PFSK-1 (cell line): ENCODE measurements around the gene GRM4.

Source experiments
- FOXP2 ChIP-seq: optimal IDR thresholded peaks from 2 replicates; pipeline ENCODE3; 2011; ENCODE audit warnings: borderline replicate concordance, control low read depth, inconsistent platforms; ENCODE audit not compliant: insufficient read depth; ENCODE audit errors: extremely low read length, extremely low read depth
- POLR2AphosphoS5 ChIP-seq: IDR thresholded peaks from 2 replicates; pipeline ENCODE4 v1.6.1; 2012; ENCODE audit warnings: low read depth, mild to moderate bottlenecking, control low read depth, low read length, moderate library complexity
- SIN3A ChIP-seq: IDR thresholded peaks from 2 replicates; pipeline ENCODE4 v1.6.1; 2012; ENCODE audit warnings: mild to moderate bottlenecking, low read length, moderate library complexity, borderline replicate concordance; ENCODE audit not compliant: insufficient read depth
- TAF1 ChIP-seq: IDR thresholded peaks from 2 replicates; pipeline ENCODE4 v1.6.1; 2012; ENCODE audit warnings: low read length, control low read depth, borderline replicate concordance; ENCODE audit not compliant: insufficient read depth
- TF ChIP-seq, protein P1 (sequence below), 2 experiments: IDR thresholded peaks; 2 replicates each; pipeline versions ENCODE4 v1.6.1 to v1.8.0; 2011 to 2012; ENCODE audit warnings: low read depth in 2 of 2, low read length in 2 of 2, control low read depth in 1 of 2, inconsistent platforms in 1 of 2, mild to moderate bottlenecking in 1 of 2, moderate library complexity in 1 of 2; ENCODE audit not compliant: insufficient read depth in 1 of 2

The GRM4 gene

DNA sequence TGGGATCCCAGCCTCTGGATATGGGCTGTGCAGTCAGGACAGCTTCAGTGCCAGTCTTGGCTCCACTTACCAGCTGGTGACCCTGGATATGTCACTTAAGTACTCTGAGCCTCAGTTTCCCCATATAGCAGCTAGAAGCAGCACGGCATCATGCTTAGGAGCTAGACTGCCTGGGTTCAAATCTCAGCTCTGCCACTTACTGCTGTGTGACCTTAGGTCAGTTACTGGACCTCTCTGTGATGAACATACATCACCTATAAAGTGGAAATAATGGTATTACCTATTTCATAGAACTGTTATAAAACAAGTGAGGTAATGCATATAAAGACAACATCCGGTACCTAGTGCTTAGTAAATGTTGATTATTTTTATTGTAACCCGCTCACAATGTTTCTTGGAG is 83.7 kb downstream of the GRM4 start:
- TF ChIP-seq TAF1: no peak
- TF ChIP-seq FOXP2: no peak
- TF ChIP-seq, protein P1, sequence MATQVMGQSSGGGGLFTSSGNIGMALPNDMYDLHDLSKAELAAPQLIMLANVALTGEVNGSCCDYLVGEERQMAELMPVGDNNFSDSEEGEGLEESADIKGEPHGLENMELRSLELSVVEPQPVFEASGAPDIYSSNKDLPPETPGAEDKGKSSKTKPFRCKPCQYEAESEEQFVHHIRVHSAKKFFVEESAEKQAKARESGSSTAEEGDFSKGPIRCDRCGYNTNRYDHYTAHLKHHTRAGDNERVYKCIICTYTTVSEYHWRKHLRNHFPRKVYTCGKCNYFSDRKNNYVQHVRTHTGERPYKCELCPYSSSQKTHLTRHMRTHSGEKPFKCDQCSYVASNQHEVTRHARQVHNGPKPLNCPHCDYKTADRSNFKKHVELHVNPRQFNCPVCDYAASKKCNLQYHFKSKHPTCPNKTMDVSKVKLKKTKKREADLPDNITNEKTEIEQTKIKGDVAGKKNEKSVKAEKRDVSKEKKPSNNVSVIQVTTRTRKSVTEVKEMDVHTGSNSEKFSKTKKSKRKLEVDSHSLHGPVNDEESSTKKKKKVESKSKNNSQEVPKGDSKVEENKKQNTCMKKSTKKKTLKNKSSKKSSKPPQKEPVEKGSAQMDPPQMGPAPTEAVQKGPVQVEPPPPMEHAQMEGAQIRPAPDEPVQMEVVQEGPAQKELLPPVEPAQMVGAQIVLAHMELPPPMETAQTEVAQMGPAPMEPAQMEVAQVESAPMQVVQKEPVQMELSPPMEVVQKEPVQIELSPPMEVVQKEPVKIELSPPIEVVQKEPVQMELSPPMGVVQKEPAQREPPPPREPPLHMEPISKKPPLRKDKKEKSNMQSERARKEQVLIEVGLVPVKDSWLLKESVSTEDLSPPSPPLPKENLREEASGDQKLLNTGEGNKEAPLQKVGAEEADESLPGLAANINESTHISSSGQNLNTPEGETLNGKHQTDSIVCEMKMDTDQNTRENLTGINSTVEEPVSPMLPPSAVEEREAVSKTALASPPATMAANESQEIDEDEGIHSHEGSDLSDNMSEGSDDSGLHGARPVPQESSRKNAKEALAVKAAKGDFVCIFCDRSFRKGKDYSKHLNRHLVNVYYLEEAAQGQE (IDR thresholded peaks at IDR 0.05; ENCODE audit: insufficient read depth in 1 of 2, low read depth in 2 of 2, low read length in 2 of 2): no peak
- no peak for TF ChIP-seq SIN3A
- no peak for TF ChIP-seq POLR2AphosphoS5

DNA sequence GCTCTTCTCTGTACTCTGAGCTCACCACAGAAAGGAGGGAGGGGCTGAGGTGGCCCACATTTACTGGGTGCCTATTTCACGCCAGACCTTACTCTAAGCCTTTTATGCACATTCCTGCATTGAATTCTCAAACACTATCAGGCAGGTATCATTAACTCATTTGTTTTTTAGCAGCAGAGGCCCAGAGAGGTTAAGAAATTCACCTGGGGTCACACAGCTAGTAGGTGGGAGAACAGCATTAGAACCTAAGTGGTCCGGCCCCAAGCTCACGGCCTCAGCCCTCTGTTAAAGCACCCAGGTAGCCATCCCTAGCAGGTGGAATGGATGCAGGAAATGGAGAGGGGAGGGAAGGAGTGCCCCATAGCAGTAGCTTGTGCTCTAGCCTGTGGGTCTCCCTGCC is 84.5 kb downstream of the GRM4 start:
- no peak for TF ChIP-seq POLR2AphosphoS5
- TF ChIP-seq, protein P1 (IDR thresholded peaks at IDR 0.05; ENCODE audit: insufficient read depth in 1 of 2, low read depth in 2 of 2, low read length in 2 of 2): no peak
- TF ChIP-seq FOXP2: no peak
- TF ChIP-seq TAF1: no peak
- TF ChIP-seq SIN3A: no peak

DNA sequence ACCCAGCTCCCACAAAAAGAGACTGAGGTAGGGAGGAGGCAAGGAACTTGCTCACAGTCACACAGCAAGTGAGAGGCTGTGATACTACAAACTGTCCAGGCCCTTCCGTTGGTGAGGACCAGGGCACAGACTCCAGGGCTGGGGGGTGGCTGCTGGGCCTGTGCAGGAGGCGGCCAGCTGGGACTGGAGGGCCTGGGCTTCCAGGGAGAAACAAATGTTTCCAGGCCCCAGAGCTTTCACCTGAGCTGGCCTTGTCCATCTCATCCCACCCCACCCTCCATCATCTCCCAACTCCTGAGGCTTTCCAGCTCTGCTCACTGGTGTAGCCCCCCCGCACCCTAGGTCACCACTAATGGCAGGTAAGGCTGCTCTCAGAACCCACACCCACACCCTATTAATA is 86.0 kb downstream of the GRM4 start:
- TF ChIP-seq FOXP2 (no peak), SIN3A (no peak), POLR2AphosphoS5 (no peak), TAF1 (no peak)
- TF ChIP-seq, protein P1 (IDR thresholded peaks at IDR 0.05; ENCODE audit: insufficient read depth in 1 of 2, low read depth in 2 of 2, low read length in 2 of 2): no peak

DNA sequence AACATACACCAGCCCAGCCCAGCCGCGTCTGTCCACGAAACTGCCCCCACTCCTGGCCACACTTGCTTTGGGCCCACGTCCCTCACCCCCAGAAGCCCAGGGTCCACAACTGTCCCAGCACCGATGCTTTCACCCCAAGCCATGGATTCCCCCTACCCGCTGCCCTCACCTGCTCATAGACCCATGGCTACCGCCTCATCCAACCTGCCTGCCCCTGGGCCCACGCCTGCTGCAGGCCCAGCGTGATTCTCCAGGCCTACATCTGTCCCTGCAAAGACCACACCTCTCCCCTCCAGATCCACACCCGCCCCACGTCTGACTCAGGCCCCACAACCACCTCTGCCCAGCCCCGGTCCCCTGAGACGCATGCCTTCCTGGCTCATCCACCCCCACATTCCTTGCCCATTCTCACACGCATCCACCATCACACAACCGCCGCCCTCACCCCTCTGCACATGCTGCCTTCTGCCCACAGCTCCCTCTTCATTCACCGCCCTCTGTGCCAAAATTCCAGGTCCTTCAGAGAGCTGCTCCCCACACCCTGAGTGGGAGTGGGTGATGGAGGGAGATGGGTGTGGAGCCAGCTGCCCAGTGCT is 86.7 kb downstream of the GRM4 start:
- TF ChIP-seq SIN3A (no peak), POLR2AphosphoS5 (no peak), FOXP2 (no peak), TAF1 (no peak)
- TF ChIP-seq, protein P1 (IDR thresholded peaks at IDR 0.05; ENCODE audit: insufficient read depth in 1 of 2, low read depth in 2 of 2, low read length in 2 of 2): no peak

DNA sequence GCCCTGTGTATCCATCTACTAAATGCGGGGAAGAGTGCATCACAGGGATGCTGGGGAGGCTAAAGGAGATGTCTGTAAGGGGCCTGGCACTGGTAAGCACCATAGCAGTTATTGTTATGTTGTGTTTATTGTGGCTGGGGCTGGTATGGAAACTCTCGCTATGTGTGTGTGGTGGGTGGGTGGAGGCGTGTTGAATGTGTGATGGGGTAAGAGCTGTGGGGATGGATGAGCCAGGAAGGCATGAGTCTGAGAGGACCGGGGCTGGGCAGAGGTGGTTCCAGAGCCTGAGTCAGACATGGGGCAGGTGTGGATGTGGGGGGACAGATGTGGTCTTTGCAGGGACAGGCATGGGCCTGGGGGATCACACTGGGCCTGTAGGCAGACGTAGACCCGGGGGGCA is 88.1 kb downstream of the GRM4 start:
- TF ChIP-seq, protein P1 (IDR thresholded peaks at IDR 0.05; ENCODE audit: insufficient read depth in 1 of 2, low read depth in 2 of 2, low read length in 2 of 2): no peak
- TF ChIP-seq POLR2AphosphoS5: no peak
- TF ChIP-seq FOXP2: no peak
- no peak for TF ChIP-seq SIN3A
- TF ChIP-seq TAF1: no peak
